Cardiac muscle cell (in vitro differentiated cells and primary cell): ENCODE data around the gene SLC7A9. TPM values are rescaled to one million over a fixed set of nuclear protein-coding genes. Genes with fewer than 3 reads are reported as not detected.

Source experiments
- DNase-seq, 2 donors: peaks; one replicate each; pipeline versions ENCODE4 v3.0.0 to v3.0.0-alpha.2; 2010 to 2017; ENCODE audit warnings: low read depth in 1 of 2, low spot score in 1 of 2
- H3K27ac ChIP-seq: fragments of 200-600 bp; sonication (generic); 2 replicates; pipeline ENCODE4 v1.5.1; 2016
- H3K27me3 ChIP-seq: fragments of 200-600 bp; sonication (generic); 2 replicates; pipeline ENCODE4 v1.6.0; 2016; ENCODE audit warnings: control low read depth
- H3K36me3 ChIP-seq: fragments of 200-600 bp; sonication (generic); 2 replicates; pipeline ENCODE4 v1.5.1; 2016; ENCODE audit warnings: control low read depth
- H3K4me1 ChIP-seq: fragments of 200-600 bp; sonication (generic); 2 replicates; pipeline ENCODE4 v1.8.1; 2017; ENCODE audit warnings: low read depth, mild to moderate bottlenecking, mixed run types
- H3K4me3 ChIP-seq: fragments of 200-600 bp; sonication (generic); 2 replicates; pipeline ENCODE4 v1.5.1; 2016; ENCODE audit warnings: mild to moderate bottlenecking
- H3K9me3 ChIP-seq: fragments of 200-600 bp; sonication (generic); 2 replicates; pipeline ENCODE4 v1.5.1; 2017; ENCODE audit warnings: low read depth, mild to moderate bottlenecking, control low read depth
- CTCF ChIP-seq: IDR thresholded peaks from 2 replicates; pipeline ENCODE4 v1.5.1; 2012; ENCODE audit warnings: low read depth, mild to moderate bottlenecking, low read length
- polyA plus RNA-seq: library from polyadenylated mRNA; unstranded; fragments of >200 nt; fragmentation: Nextera tagmentation; extraction: Ambion mirVana; gene quantifications from 2 replicates; pipeline ENCODE4 v1.2.1, GENCODE V29; 2016
- total RNA-seq: library from RNA; depleted of rRNA; stranded (reverse); fragments of >200 nt; gene quantifications from 2 replicates; pipeline ENCODE4 v1.2.3, GENCODE V29; 2016

Gene SLC7A9
- total and polyA plus RNA-seq, 2 experiments from 2014 or later: 0.67 to 0.71 TPM

- H3K27me3 ChIP-seq: no peaks in the 10 kb centered on the region
- no peaks in the 10 kb centered on the region for H3K36me3 ChIP-seq
- no peaks in the 10 kb centered on the region for H3K4me1 ChIP-seq
- no peak overlapping the region for H3K4me3 ChIP-seq
- H3K27ac ChIP-seq: no peak overlapping the region
- no peak for TF ChIP-seq CTCF
- no peaks in the 10 kb centered on the region for H3K9me3 ChIP-seq
- no peak for DNase-seq
Observed at GRCh38 chr19:32810452-32810851, 59.1 kb downstream of the SLC7A9 start.

- H3K36me3 ChIP-seq: no peaks in the 10 kb centered on the region
- H3K4me3 ChIP-seq: no peak overlapping the region
- no peak overlapping the region for H3K27ac ChIP-seq
- H3K27me3 ChIP-seq: no peaks in the 10 kb centered on the region
- H3K4me1 ChIP-seq: no peaks in the 10 kb centered on the region
- no peak for TF ChIP-seq CTCF
- no peak for DNase-seq
- no peaks in the 10 kb centered on the region for H3K9me3 ChIP-seq
Observed at GRCh38 chr19:32809754-32810153, 59.8 kb downstream of the SLC7A9 start.

- TF ChIP-seq CTCF: no peak
- H3K9me3 ChIP-seq: no peaks in the 10 kb centered on the region
- H3K27ac ChIP-seq: no peak overlapping the region
- no peaks in the 10 kb centered on the region for H3K4me1 ChIP-seq
- no peaks in the 10 kb centered on the region for H3K27me3 ChIP-seq
- DNase-seq: no peak
- no peak overlapping the region for H3K4me3 ChIP-seq
- no peaks in the 10 kb centered on the region for H3K36me3 ChIP-seq
Observed at GRCh38 chr19:32809254-32809653, 60.3 kb downstream of the SLC7A9 start.

GRCh38 chr19:32808236-32808635 lies 61.3 kb downstream of the SLC7A9 start:
- Histone ChIP-seq H3K4me1 (no peaks in the 10 kb centered on the region), H3K27ac (no peak overlapping the region), H3K27me3 (no peaks in the 10 kb centered on the region), H3K36me3 (no peaks in the 10 kb centered on the region), H3K4me3 (no peak overlapping the region), H3K9me3 (no peaks in the 10 kb centered on the region)
- TF ChIP-seq CTCF: no peak
- DNase-seq: no peak

GRCh38 chr19:32802840-32803239 lies 66.7 kb downstream of the SLC7A9 start:
- H3K27me3 ChIP-seq: no peaks in the 10 kb centered on the region
- peaks cover 6% of the 10 kb centered on the region for H3K4me1 ChIP-seq

More at GRCh38 chr19:32802840-32803239, 66.7 kb downstream of the SLC7A9 start:
- Histone ChIP-seq H3K36me3 (no peaks in the 10 kb centered on the region), H3K27ac (no peak overlapping the region), H3K9me3 (no peaks in the 10 kb centered on the region), H3K4me3 (no peak overlapping the region)
- DNase-seq: no peak
- TF ChIP-seq CTCF: no peak
